NCI-H1048 (cell line): ENCODE results near the gene HBA2.
"Not testable (repeated sequence)": the region's sequence is repeated elsewhere in the genome, so short reads cannot be mapped to it uniquely, and the experiment has no call there.

ENCODE experiments used
- DNase-seq: peaks from one replicate; lab custom pipeline; 2025; lab: John Stamatoyannopoulos, UW

The HBA2 gene

DNA sequence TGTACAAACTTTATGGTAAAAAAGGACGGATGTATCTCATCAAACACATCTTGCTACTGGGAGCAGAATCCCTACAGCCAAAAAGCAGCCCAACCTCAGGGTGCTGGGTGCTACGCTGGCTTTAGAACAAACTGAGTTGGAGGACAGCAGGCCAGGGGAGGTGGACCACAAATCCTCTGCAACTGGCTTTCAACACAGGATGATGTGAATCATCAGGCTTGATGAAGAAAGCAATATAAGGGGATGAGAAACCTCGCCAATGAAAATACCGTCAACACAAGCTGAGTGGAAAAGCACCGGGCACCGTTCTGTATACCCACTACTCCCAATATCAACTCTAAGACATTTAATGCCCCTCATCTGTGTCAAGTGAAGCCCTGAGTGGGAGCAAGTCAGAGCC, 21.8 kb downstream of the HBA2 start:
- no peak for DNase-seq

DNA sequence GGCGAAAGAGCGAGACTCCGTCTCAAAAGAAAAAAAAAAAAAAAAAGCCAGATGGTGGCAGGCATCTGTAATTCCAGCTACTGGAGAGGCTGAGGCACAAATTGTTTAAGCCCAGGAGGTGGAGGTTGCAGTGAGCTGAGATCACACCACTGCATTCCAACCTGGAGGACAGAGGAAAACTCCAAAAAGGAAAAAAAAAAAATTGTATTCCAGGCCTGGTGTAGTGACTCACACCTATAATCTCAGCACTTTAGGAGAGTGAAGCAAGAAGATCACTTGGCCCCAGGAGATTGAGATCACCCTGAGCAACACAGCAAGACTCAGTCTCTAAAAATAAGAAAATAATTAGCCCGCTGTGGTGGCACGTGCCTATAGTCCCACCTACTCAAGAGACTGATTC, 27.7 kb downstream of the HBA2 start:
- DNase-seq, result no peak

DNA sequence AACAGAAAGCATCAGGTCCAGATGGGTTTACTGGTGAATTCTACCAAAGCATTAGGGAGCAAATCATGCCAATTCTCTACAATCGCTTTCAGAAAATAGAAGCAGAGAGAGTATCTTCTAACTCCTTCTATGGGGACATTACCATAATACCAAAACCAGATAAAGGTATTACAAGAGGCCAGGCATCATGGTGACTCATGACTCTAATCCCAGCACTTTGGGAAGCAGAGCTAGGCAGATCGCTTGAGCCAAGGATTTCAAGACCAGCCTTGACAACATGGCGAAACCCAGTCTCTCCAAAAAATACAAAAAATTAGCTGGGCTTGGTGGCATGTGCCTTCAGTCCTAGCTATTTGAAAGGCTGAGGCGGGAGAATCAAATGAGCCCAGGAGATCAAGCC, 30.6 kb downstream of the HBA2 start:
- no peak for DNase-seq

DNA sequence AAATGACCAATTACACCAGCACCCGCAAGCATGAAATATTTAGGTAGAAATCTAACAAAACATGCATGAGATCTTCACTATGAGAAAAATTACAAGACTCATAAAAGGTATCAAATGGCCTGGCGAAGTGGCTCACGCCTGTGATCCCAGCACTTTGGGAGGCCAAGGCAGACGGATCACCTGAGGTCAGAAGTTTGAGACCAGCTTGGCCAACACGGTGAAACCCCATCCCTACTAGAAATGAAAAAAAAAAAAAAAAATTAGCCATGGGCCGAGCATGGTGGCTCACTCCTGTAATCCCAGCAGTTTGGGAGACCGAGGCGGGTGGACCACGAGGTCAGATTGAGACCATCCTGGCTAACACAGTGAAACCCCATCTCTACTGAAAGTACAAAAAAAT, 31.4 kb downstream of the HBA2 start:
- not testable (repeated sequence) for DNase-seq

DNA sequence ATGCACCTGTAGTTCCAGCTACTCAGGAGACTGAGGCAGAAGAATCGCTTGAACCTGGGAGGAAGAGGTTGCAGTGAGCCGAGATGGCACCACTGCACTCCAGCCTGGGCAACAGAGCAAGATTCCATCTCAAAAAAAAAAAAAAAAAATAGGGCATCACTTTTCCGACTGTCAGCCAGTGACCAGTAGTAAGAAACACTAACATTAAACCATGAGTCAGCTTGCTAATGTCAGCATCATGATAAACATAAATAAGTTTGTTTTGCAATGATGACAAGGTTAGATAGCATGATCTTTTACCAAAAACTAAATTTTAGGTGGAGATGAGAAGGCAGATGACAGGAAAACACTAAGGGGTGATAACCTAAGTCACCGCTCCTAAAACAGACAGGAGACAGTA, 36.7 kb downstream of the HBA2 start:
- not testable (repeated sequence) for DNase-seq

DNA sequence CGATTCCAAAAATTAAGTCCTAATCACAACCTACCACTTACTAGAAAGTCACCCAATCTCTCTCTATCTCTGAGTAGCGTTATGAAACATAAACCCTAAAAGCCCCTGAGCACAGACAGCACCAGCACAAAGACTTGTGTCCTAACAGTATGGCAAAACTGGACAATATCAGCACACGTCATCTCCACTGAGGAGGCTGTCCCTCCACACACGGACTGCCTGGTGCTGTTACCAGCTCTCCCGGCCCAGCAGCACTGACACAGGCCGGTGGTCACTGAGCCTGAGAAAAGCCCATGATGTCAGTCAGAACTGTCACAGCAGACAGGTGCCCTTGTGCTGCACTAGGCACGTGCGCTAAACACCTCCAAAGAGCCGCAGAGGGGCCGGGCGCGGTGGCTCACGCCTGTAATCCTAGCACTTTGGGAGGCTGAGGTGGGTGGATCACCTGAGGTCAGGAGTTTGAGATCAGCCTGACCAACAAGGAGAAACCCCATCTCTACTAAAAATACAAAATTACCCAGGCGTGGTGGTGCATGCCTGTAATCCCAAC, 39.0 kb downstream of the HBA2 start:
- not testable (repeated sequence) for DNase-seq

DNA sequence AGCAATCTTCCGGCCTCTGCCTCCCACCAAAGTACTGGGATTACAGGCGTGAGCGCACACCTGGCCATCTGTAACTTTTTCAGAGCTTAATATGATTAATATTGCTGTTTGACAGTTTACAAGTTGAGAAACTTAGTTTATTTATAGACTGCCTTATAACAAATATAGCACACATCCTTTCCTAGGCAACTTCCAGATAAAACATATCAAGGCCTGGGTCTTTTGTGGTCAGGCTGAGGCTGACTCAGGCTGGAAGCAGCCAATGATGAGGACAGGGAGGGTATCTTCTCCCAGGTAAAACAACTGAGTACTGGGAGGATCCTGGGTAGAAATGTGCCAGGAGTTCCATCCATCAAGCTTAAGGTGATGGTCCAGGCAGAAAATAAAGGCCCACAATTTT, 40.3 kb downstream of the HBA2 start:
- no peak for DNase-seq

DNA sequence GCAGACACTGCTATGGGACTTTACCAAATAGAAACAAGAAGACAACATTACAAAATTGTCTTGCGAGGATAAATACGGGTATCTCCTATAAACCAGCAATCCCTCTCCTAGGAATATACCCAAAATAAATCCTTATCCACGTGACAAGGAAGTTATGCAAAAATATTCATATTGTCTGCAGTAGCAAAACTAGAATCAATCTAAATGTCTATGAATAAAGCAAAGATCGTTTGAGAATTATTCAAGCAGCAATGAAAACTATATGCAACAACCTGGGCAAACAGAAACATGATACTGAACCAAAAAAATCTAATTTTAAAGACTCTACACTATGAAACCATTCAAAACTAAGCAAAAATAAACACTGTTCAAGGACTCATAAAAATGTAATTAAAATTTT, 47.3 kb downstream of the HBA2 start:
- no peak for DNase-seq
